ENCODE results near the gene ETFDH.
"Not testable (repeated sequence)": the region's sequence is repeated elsewhere in the genome, so short reads cannot be mapped to it uniquely, and the experiment has no call there.

The ETFDH gene

GRCh38 chr4:158671915-158672806 is at the start of gene ETFDH:
TSS of gene ETFDH (plus strand) at chr4:158672296. CDS start at chr4:158672457, 161 bp downstream.
- DNase-seq (ENCODE audit: low read depth in 2 of 2, low spot score in 1 of 2) = peak; percentile 93 to 97

GRCh38 chr4:158624889-158625478 is 47.1 kb upstream of the ETFDH start:
- no peak for DNase-seq (ENCODE audit: low read depth in 2 of 2, low spot score in 1 of 2)

DNA sequence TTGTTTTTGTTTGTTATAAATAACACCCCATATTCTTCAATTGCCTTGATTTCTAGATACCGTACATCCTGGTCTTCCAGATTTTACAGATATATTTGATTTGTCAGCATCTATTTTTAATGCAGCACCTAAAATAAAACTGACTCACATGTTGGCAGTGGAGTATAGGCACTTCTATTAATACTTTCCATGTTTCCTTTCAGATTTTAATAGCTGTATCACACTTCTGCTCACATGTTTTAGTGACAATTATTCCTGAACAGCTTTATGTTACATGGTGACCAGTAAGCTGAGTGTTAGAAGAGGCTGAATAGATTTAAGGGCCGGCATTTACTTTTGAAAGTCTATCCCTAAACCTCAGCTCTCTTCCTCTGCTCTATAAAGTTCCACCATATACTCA is 46.6 kb upstream of the ETFDH start:
- no peak for DNase-seq (ENCODE audit: low read depth in 2 of 2, low spot score in 1 of 2)

DNA sequence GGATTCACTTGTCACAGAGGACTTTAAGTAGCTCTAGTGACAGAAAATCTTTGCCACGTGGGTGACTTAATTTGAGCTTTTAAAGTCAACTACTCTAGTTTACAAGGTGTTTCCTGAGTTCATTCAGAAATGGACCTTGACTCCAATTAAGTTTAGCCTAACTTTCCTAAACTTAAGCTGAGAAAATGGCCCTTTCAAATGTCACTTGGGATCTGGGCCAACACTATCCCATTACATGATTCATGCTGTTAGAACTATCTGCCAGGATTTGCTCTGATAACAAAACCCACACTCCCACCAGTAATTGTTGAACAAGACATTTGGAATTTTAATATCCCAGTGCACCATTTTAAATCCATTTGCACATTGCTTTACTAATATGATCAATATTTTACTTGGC is 41.2 kb upstream of the ETFDH start:
- no peak for DNase-seq (ENCODE audit: low read depth in 2 of 2, low spot score in 1 of 2)

DNA sequence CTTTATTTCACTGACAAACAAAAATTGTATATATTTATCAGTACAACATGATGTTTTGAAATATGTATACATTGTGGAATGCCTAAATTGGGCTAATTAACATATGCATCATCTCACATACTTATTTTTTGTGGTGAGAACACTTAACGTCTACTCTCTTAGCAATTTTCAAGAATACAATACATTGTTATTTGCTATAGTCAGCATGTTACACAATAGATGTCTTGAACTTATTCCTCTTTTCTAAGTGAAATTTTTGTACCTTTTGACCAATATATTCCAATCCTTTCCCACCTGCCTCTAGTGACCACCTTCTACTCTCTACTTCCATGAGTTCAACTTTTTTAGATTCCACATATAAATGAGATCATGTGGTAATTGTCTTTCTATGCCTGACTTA is 35.5 kb upstream of the ETFDH start:
- DNase-seq (ENCODE audit: low read depth in 2 of 2, low spot score in 1 of 2) = no peak

GRCh38 chr4:158644356-158644755 is 27.7 kb upstream of the ETFDH start:
- DNase-seq (ENCODE audit: low read depth in 2 of 2, low spot score in 1 of 2) = no peak

GRCh38 chr4:158644760-158645159 is 27.3 kb upstream of the ETFDH start:
- DNase-seq (ENCODE audit: low read depth in 2 of 2, low spot score in 1 of 2) = no peak

- DNase-seq (ENCODE audit: low read depth in 2 of 2, low spot score in 1 of 2) = no peak
Observed at GRCh38 chr4:158649111-158649680, 22.9 kb upstream of the ETFDH start.

DNA sequence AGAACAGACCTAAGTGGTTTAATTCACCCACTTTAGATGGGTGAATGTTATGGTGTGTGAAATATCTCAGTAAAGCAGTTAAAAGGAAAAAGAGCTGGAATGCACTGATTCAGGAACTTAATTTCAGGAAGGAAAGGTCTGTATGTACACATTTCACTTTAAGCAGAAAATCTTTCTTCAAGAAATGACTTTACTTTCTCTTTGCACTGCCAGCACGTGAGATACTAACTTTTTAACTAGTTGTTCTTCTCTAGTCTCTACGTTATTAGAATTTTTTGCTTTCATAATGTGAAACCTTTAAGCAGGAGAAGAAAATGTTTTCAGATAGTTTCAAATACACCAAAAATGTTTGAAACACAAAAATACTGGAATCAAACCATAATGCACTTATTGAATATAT is 19.2 kb upstream of the ETFDH start:
- no peak for DNase-seq (ENCODE audit: low read depth in 2 of 2, low spot score in 1 of 2)

DNA sequence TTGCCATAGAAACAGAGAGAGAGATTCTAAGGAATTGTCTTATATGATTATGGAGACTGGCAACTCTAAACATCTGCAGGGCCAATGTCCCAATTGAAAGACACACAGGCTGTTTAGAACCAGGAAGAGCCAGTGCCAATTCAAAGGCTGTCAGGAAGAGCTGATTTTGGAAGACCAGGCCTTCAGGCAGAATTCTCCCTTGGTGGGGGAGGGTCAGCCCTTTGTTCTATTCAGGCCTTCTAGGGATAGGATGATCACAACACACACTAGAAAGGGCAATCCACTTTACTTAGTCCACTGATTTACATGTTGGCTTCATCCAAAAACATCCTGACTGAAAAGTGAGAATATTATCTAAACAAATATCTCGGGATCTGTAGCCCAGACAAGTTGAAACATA is 15.7 kb upstream of the ETFDH start:
- DNase-seq (ENCODE audit: low read depth in 2 of 2, low spot score in 1 of 2) = no peak

DNA sequence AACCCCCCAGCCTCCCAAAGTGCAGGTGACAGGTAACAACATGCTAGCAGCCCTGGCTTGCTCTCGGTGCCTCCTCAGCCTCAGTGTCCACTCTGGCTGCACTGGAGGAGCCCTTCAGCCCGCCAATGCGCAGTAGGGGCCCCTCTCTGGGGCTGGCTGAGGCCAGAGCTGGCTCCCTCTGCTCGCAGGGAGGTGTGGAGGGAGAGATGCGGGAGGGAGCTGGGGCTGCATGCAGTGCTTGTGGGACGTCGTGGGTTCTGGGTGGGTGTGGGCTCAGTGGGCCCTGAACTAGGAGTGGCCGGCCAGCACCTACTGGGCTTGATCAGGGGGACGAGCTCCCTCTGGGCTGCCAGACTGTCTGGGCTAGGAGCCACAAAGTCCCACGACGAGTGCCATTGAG is 14.8 kb upstream of the ETFDH start:
- no peak for DNase-seq (ENCODE audit: low read depth in 2 of 2, low spot score in 1 of 2)

- DNase-seq (ENCODE audit: low read depth in 2 of 2, low spot score in 1 of 2) = not testable (repeated sequence)
Observed at GRCh38 chr4:158663255-158663654, 8.8 kb upstream of the ETFDH start.

DNA sequence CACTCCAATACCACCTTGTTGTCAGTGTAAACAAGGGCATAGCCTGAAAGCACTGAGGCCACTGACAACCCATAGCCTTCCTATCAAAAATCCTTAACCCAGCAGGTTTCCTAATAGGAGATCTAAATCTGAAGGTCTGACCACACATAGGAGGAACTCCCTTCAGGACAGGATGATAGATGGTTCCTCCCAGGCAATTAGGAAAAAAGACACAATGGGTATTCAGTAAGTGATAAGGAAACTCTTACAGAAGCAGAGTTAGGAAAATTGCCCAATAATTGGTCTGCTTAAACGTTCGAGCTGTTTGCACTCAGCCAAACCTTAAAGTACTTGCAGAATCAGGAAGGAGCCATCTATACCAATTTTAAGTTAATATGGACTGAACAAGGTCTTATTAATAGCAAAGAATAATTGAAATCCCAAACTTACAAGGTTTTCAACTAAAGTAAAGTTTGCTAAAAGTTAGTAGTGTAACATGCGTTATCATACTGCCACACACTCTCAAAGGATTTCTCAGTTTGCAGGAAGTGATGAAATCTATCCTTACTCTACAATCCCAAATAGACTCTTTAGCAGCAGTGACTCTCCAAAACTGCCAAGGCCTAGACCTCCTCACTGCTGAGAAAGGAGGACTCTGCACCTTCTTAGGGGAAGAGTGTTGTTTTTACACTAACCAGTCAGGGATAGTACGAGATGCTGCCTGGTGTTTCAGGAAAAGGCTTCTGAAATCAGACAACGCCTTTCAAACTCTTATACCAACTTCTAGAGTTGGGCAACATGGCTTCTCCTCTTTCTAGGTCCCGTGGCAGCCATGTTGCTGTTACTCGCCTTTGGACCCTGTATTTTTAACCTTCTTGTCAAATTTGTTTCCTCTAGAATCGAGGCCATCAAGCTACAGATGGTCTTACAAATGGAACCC is 8.1 kb upstream of the ETFDH start:
- not testable (repeated sequence) for DNase-seq (ENCODE audit: low read depth in 2 of 2, low spot score in 1 of 2)

GRCh38 chr4:158664806-158665205 is 7.3 kb upstream of the ETFDH start:
- DNase-seq (ENCODE audit: low read depth in 2 of 2, low spot score in 1 of 2) = no peak

GRCh38 chr4:158666892-158667291 is 5.2 kb upstream of the ETFDH start:
- no peak for DNase-seq (ENCODE audit: low read depth in 2 of 2, low spot score in 1 of 2)

GRCh38 chr4:158667651-158668198 is 4.4 kb upstream of the ETFDH start:
- DNase-seq (ENCODE audit: low read depth in 2 of 2, low spot score in 1 of 2) = no peak

GRCh38 chr4:158669310-158669709 is 2.8 kb upstream of the ETFDH start:
- DNase-seq (ENCODE audit: low read depth in 2 of 2, low spot score in 1 of 2) = no peak

- peak; percentile 10 to 13 for DNase-seq (ENCODE audit: low read depth in 2 of 2, low spot score in 1 of 2)
Observed at GRCh38 chr4:158670975-158671664, 976 bp upstream of the ETFDH start.

DNA sequence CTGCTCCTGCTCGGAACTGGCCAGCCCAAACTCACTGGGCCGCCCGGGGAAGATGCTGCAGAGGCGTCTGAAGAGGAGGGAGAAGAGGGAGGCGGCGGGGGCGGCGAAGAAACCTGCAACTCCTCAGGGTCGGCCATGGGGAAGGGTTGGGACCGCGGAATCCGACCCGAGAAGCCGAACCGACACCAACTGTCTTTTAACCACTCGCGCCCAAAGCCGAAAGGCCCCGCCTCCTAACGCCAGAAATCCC is 506 bp upstream of the ETFDH start, which contains the start of gene C4orf46:
C4orf46 (minus strand) TSS at position 223 of the 250 bp plus-strand sequence; CDS start at position 137, 86 bp downstream.
- no peak for DNase-seq (ENCODE audit: low read depth in 2 of 2, low spot score in 1 of 2)

DNA sequence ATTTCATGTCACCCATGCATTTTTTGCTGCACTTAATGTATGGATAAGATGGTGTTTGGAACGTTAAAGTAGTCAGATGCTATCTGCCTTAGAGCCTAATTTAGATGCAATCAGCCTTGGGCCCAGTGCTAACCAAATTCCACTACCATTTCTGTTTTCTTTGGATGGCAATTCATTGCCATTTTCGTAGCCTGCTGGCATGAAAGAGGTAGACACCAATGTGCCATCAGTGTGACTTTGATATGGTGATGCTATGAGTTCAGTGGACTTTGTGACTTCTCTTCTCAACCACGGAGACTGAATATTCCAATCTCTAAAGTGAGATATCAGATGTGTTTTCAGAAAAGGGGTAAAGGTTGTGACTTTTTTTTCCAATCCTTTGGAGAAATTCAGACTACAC is 1.5 kb downstream of the ETFDH start:
- DNase-seq (ENCODE audit: low read depth in 2 of 2, low spot score in 1 of 2) = no peak

Measured in stimulated activated CD8-positive, alpha-beta memory T cell treated with anti-CD3 and anti-CD28 coated beads, Interleukin-4, amount 100 ng/mL, for 1 hour (primary cell).